ENCODE data around the gene FLRT2. TPM values are rescaled to one million over a fixed set of nuclear protein-coding genes. Genes with fewer than 3 reads are reported as not detected.

FLRT2 gene
- total and polyA plus RNA-seq, 2 experiments from 2014 or later: 5.2 to 5.8 TPM

GRCh38 chr14:85549697-85550096, 19.8 kb downstream of the FLRT2 start:
- no peak overlapping the region for H3K4me3 ChIP-seq
- TF ChIP-seq CTCF (IDR thresholded peaks at IDR 0.05; ENCODE audit: low read depth, low read length): no peak
- peak in 1 of 2 donors; percentile 81 for DNase-seq (ENCODE audit: low read depth in 1 of 2, low spot score in 1 of 2)
- H3K9me3 ChIP-seq (ENCODE audit: low read depth): no peaks in the 10 kb centered on the region
- H3K36me3 ChIP-seq: peaks cover 4% of the 10 kb centered on the region
- H3K27me3 ChIP-seq: no peaks in the 10 kb centered on the region
- H3K4me1 ChIP-seq (ENCODE audit: low read depth): no peaks in the 10 kb centered on the region
- H3K27ac ChIP-seq: no peak overlapping the region

- H3K4me3 ChIP-seq: no peak overlapping the region
- no peak for TF ChIP-seq CTCF (IDR thresholded peaks at IDR 0.05; ENCODE audit: low read depth, low read length)
- no peaks in the 10 kb centered on the region for H3K27me3 ChIP-seq
- no peaks in the 10 kb centered on the region for H3K36me3 ChIP-seq
- H3K9me3 ChIP-seq (ENCODE audit: low read depth): no peaks in the 10 kb centered on the region
- H3K4me1 ChIP-seq (ENCODE audit: low read depth): no peaks in the 10 kb centered on the region
- H3K27ac ChIP-seq: no peak overlapping the region
- DNase-seq (ENCODE audit: low read depth in 1 of 2, low spot score in 1 of 2): no peak
Observed at GRCh38 chr14:85554106-85554505, 24.2 kb downstream of the FLRT2 start.

DNA sequence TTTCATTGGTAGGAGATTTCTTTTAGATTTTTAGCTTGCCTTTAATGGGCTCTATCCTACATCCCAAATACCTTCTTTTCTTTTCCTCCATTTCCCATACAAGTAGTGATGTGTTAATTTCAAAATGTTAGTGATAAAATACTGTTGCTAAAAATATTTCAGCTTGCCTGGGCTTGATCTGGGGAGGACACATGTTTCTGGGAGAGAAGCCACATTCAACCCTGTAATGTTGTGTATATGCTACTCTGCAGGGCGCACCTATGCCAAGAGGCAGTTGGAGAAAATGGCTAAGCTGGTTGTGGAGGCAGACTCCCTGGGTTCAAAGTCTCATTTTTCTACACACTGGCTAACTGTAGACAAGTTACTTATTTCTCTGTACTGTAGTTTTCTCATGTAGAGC, 26.3 kb downstream of the FLRT2 start:
- Histone ChIP-seq H3K4me3 (no peak overlapping the region), H3K27ac (no peak overlapping the region), H3K4me1 (ENCODE audit: low read depth) (no peaks in the 10 kb centered on the region), H3K36me3 (no peaks in the 10 kb centered on the region), H3K9me3 (ENCODE audit: low read depth) (no peaks in the 10 kb centered on the region), H3K27me3 (no peaks in the 10 kb centered on the region)
- no peak for DNase-seq (ENCODE audit: low read depth in 1 of 2, low spot score in 1 of 2)
- TF ChIP-seq CTCF (IDR thresholded peaks at IDR 0.05; ENCODE audit: low read depth, low read length): no peak

- Histone ChIP-seq H3K27ac (no peak overlapping the region), H3K27me3 (no peaks in the 10 kb centered on the region), H3K36me3 (no peaks in the 10 kb centered on the region), H3K4me3 (no peak overlapping the region), H3K9me3 (ENCODE audit: low read depth) (no peaks in the 10 kb centered on the region), H3K4me1 (ENCODE audit: low read depth) (no peaks in the 10 kb centered on the region)
- no peak for DNase-seq (ENCODE audit: low read depth in 1 of 2, low spot score in 1 of 2)
- no peak for TF ChIP-seq CTCF (IDR thresholded peaks at IDR 0.05; ENCODE audit: low read depth, low read length)
Observed at GRCh38 chr14:85558505-85558904, 28.6 kb downstream of the FLRT2 start.

GRCh38 chr14:85562630-85563029, 32.7 kb downstream of the FLRT2 start:
- H3K4me3 ChIP-seq: no peak overlapping the region
- H3K36me3 ChIP-seq: no peaks in the 10 kb centered on the region
- H3K27ac ChIP-seq: no peak overlapping the region
- TF ChIP-seq CTCF (IDR thresholded peaks at IDR 0.05; ENCODE audit: low read depth, low read length): no peak
- H3K27me3 ChIP-seq: no peaks in the 10 kb centered on the region
- DNase-seq (ENCODE audit: low read depth in 1 of 2, low spot score in 1 of 2): no peak
- no peaks in the 10 kb centered on the region for H3K9me3 ChIP-seq (ENCODE audit: low read depth)
- H3K4me1 ChIP-seq (ENCODE audit: low read depth): peaks cover 13% of the 10 kb centered on the region

Data from cardiac muscle cell (in vitro differentiated cells and primary cell).